HEK293 (cell line): ENCODE data around the gene YTHDC2.

Experiments
- CTCF ChIP-seq: fragments of 450-650 bp; formaldehyde crosslinking; IDR thresholded peaks from 2 replicates; pipeline ENCODE4 v1.5.1; 2016; ENCODE audit warnings: missing biosample characterization, missing genetic modification characterization
- ZNF132 ChIP-seq: fragments of 450-650 bp; formaldehyde crosslinking; IDR thresholded peaks from 2 replicates; pipeline ENCODE4 v1.5.1; 2017; ENCODE audit warnings: missing biosample characterization, missing genetic modification characterization, borderline replicate concordance
- ZNF629 ChIP-seq: fragments of 450-650 bp; formaldehyde crosslinking; IDR thresholded peaks from 2 replicates; pipeline ENCODE4 v1.5.1; 2017; ENCODE audit warnings: missing biosample characterization, missing genetic modification characterization

GRCh38 chr5:113546703-113547183 is 33.2 kb downstream of the YTHDC2 start:
- no peak for TF ChIP-seq CTCF (tag by site-specific recombination)
- TF ChIP-seq ZNF629 (tag by site-specific recombination) = no peak
- no peak for TF ChIP-seq ZNF132 (tag by site-specific recombination)
